ENCODE measurements around the gene CTCF. TPM values are rescaled to one million over a fixed set of nuclear protein-coding genes. Genes with fewer than 3 reads are reported as not detected.

CTCF gene
- total and polyA plus RNA-seq, 2 donors (not counting 3 experiments of a cell fraction or from before 2014, with no cell fraction given) = 20.7 to 40.0 TPM

- intact Hi-C loops (cut with micrococcal nuclease) (no loop called here), dilution Hi-C loops (cut with MboI; ENCODE audit: extremely low pct_ligation_motif_present, low sequenced_read_pairs) (no loop called here)
- Histone ChIP-seq H3K4me3 (replicated peaks in 1 of 3; ENCODE audit: insufficient read depth in 1 of 3, low read depth in 1 of 3, low read length in 3 of 3) (no peak overlapping the region), H3K27me3 (ENCODE audit: control insufficient read depth in 2 of 2, insufficient read depth in 2 of 2, low read length in 2 of 2) (no peaks in the 10 kb centered on the region), H3K9ac (replicated peaks; ENCODE audit: extremely low read depth, insufficient read depth, low read length) (no peak overlapping the region), H3K27ac (ENCODE audit: insufficient read depth, low read depth, low read length) (peak overlapping the region; percentile 84), H3K9me1 (replicated peaks; ENCODE audit: control insufficient read depth, extremely low read depth, insufficient read depth, low read length) (no peaks in the 10 kb centered on the region), H3K4me1 (ENCODE audit: control insufficient read depth, extremely low read depth, insufficient read depth, low read length) (peaks cover 20% of the 10 kb centered on the region), H3K4me2 (ENCODE audit: insufficient read depth, low read length) (peak overlapping the region; percentile 78), H2AFZ (ENCODE audit: low read depth, low read length) (no peak overlapping the region), H3K79me2 (ENCODE audit: control insufficient read depth, insufficient read depth, low read length) (peaks cover 68% of the 10 kb centered on the region), H3K36me3 (ENCODE audit: control insufficient read depth in 2 of 2, extremely low read depth in 1 of 2, insufficient read depth in 2 of 2, low read length in 2 of 2) (peaks cover 3 to 5% of the 10 kb centered on the region in 2 experiments), H3K9me3 (replicated peaks; ENCODE audit: control insufficient read depth, insufficient read depth, low read length) (no peaks in the 10 kb centered on the region), H4K20me1 (replicated peaks; ENCODE audit: control insufficient read depth, extremely low read depth, insufficient read depth, low read length) (no peaks in the 10 kb centered on the region)
- ChIA-PET POLR2A (no interaction called here), CTCF (interaction anchor here (0.9 to 3.3 kb wide), 7 partner anchors 10 to 73 kb away, joined by 3 to 27 read pairs (median 5); partner anchors contain the start of genes CARMIL2 and CTCF)
- no peak for TF ChIP-seq MAX (IDR thresholded peaks at IDR 0.05; ENCODE audit: insufficient read depth, insufficient read length)
- TF ChIP-seq FOS (IDR thresholded peaks at IDR 0.05; ENCODE audit: borderline replicate concordance, insufficient read depth, low read length) = peak; percentile 67
- peak; percentile 32 for TF ChIP-seq GATA2 (IDR thresholded peaks at IDR 0.05; ENCODE audit: insufficient read depth, insufficient read length, low read depth, low read length)
- TF ChIP-seq JUN (IDR thresholded peaks at IDR 0.05; ENCODE audit: borderline replicate concordance, insufficient read depth, insufficient read length, low read depth) = peak; percentile 45
- DNase-seq (ENCODE audit: low read depth, low spot score) (peak; percentile 68), FAIRE-seq (peak; percentile 28)
- TSS peak; percentile 3 for BruUV-seq (replicated peaks)
These were observed 9.7 kb downstream of the CTCF start for GRCh38 chr16:67571981-67572431.

GRCh38 chr16:67579686-67580085 is 17.4 kb downstream of the CTCF start:
- H3K27ac ChIP-seq (ENCODE audit: insufficient read depth, low read depth, low read length) = no peak overlapping the region
- no peak overlapping the region for H3K9ac ChIP-seq (replicated peaks; ENCODE audit: extremely low read depth, insufficient read depth, low read length)
- DNase-seq (ENCODE audit: low read depth, low spot score) (no peak), FAIRE-seq (no peak)
- no peaks in the 10 kb centered on the region for H3K9me1 ChIP-seq (replicated peaks; ENCODE audit: control insufficient read depth, extremely low read depth, insufficient read depth, low read length)
- H2AFZ ChIP-seq (ENCODE audit: low read depth, low read length) = no peak overlapping the region
- ChIA-PET CTCF (interaction anchor here (0.7 to 1.2 kb wide), 2 partner anchors 9 to 48 kb away, joined by 3 read pairs; no protein-coding TSS in a partner anchor), POLR2A (no interaction called here)
- no peaks in the 10 kb centered on the region for H3K4me1 ChIP-seq (ENCODE audit: control insufficient read depth, extremely low read depth, insufficient read depth, low read length)
- H3K4me3 ChIP-seq (replicated peaks in 1 of 3; ENCODE audit: insufficient read depth in 1 of 3, low read depth in 1 of 3, low read length in 3 of 3) = no peak overlapping the region
- no TSS peak for BruUV-seq (replicated peaks)
- peaks cover 55% of the 10 kb centered on the region for H3K79me2 ChIP-seq (ENCODE audit: control insufficient read depth, insufficient read depth, low read length)
- H3K36me3 ChIP-seq (ENCODE audit: control insufficient read depth in 2 of 2, extremely low read depth in 1 of 2, insufficient read depth in 2 of 2, low read length in 2 of 2) = peaks cover 0 to 5% of the 10 kb centered on the region in 2 experiments
- intact Hi-C loops (cut with micrococcal nuclease) = no loop called here
- H4K20me1 ChIP-seq (replicated peaks; ENCODE audit: control insufficient read depth, extremely low read depth, insufficient read depth, low read length) = no peaks in the 10 kb centered on the region
- H3K4me2 ChIP-seq (ENCODE audit: insufficient read depth, low read length) = no peak overlapping the region
- dilution Hi-C loops (cut with MboI; ENCODE audit: extremely low pct_ligation_motif_present, low sequenced_read_pairs) = no loop called here
- TF ChIP-seq CTCF (IDR thresholded peaks at IDR 0.05; ENCODE audit: extremely low read depth in 1 of 2, insufficient read depth in 1 of 2, low read depth in 1 of 2, low read length in 2 of 2) (no peak), POLR2A (IDR thresholded peaks at IDR 0.05; ENCODE audit: low read depth, low read length) (no peak), MYC (IDR thresholded peaks at IDR 0.05; ENCODE audit: low read depth, low read length) (no peak), GATA2 (IDR thresholded peaks at IDR 0.05; ENCODE audit: insufficient read depth, insufficient read length, low read depth, low read length) (no peak), JUN (IDR thresholded peaks at IDR 0.05; ENCODE audit: borderline replicate concordance, insufficient read depth, insufficient read length, low read depth) (no peak), MAX (IDR thresholded peaks at IDR 0.05; ENCODE audit: insufficient read depth, insufficient read length) (no peak), POLR2AphosphoS5 (IDR thresholded peaks at IDR 0.05; ENCODE audit: insufficient read depth, low read depth, low read length) (no peak)
- no peaks in the 10 kb centered on the region for H3K9me3 ChIP-seq (replicated peaks; ENCODE audit: control insufficient read depth, insufficient read depth, low read length)
- H3K27me3 ChIP-seq (ENCODE audit: control insufficient read depth in 2 of 2, insufficient read depth in 2 of 2, low read length in 2 of 2) = no peaks in the 10 kb centered on the region

Measured in endothelial cell of umbilical vein (primary cell).